Measurements from ENCODE around the gene WDR53. TPM values are rescaled to one million over a fixed set of nuclear protein-coding genes. Genes with fewer than 3 reads are reported as not detected.

Gene WDR53
- total RNA-seq, 2 experiments from 2014 or later = 10.8 to 16.5 TPM

- peak overlapping the region; percentile 96 for H2AFZ ChIP-seq (ENCODE audit: low read length)
- POLR2A ChIA-PET = interaction anchor here (1.2 to 1.9 kb wide), 5 partner anchors 13 to 85 kb away, joined by 3 to 9 read pairs (median 3); no protein-coding TSS in a partner anchor
These were observed 41.0 kb upstream of the WDR53 start for GRCh38 chr3:196609343-196609775.

GRCh38 chr3:196608693-196609092, 40.3 kb upstream of the WDR53 start:
- peaks cover 19% of the 10 kb centered on the region for H3K4me1 ChIP-seq (ENCODE audit: insufficient read depth, low read length, poor library complexity, severe bottlenecking)
- H3K9me3 ChIP-seq (ENCODE audit: low read length) = no peaks in the 10 kb centered on the region
- H3K36me3 ChIP-seq (ENCODE audit: insufficient read depth, low read length) = no peaks in the 10 kb centered on the region
- no peak overlapping the region for H3K27ac ChIP-seq (ENCODE audit: low read depth, low read length, poor library complexity, severe bottlenecking)
- ChIA-PET POLR2A (interaction anchor here (1.2 to 1.9 kb wide), 5 partner anchors 23 to 94 kb away, joined by 3 to 9 read pairs (median 3); no protein-coding TSS in a partner anchor), CTCF (ENCODE audit: unreplicated experiment) (interaction anchor here (1.7 kb wide), 1 partner anchor 77 kb away, joined by 13 read pairs; no protein-coding TSS in a partner anchor)
- H3K4me3 ChIP-seq (ENCODE audit: low read depth, low read length, poor library complexity, severe bottlenecking) = no peak overlapping the region
- no TSS peak for BruUV-seq (replicated peaks)
- no peak overlapping the region; the same call in 1 of the 2 replicates for H2AFZ ChIP-seq (ENCODE audit: low read length)
- no peaks in the 10 kb centered on the region for H4K20me1 ChIP-seq (ENCODE audit: insufficient read depth, low read length)
- no peak overlapping the region for H3K4me2 ChIP-seq (ENCODE audit: low read length)
- TF ChIP-seq EZH2phosphoT487 (IDR thresholded peaks at IDR 0.05; ENCODE audit: borderline replicate concordance, low read depth, low read length) = no peak
- TF ChIP-seq CTCF (conservative IDR thresholded peaks at IDR 0.05; ENCODE audit: low read length) = no peak
- intact Hi-C loops (cut with micrococcal nuclease; ENCODE audit: unreplicated experiment) = loop anchor here (1.0 to 10.0 kb wide), 5 partner anchors 24 to 361 kb away; partner anchors contain the start of gene NCBP2
- H3K79me2 ChIP-seq (ENCODE audit: insufficient read depth, low read depth, low read length) = no peaks in the 10 kb centered on the region
- H3K9me2 ChIP-seq (ENCODE audit: insufficient read depth, low read length) = no peaks in the 10 kb centered on the region
- DNase-seq (ENCODE audit: low spot score) = no peak

More at GRCh38 chr3:196609343-196609775, 41.0 kb upstream of the WDR53 start:
- no peaks in the 10 kb centered on the region for H3K36me3 ChIP-seq (ENCODE audit: insufficient read depth, low read length)
- no peaks in the 10 kb centered on the region for H3K9me3 ChIP-seq (ENCODE audit: low read length)
- intact Hi-C loops (cut with micrococcal nuclease; ENCODE audit: unreplicated experiment) = loop anchor here (1.0 to 10.0 kb wide), 5 partner anchors 23 to 360 kb away; partner anchors contain the start of gene NCBP2
- DNase-seq (ENCODE audit: low spot score) = peak; percentile 92
- no TSS peak for BruUV-seq (replicated peaks)
- TF ChIP-seq EZH2phosphoT487 (IDR thresholded peaks at IDR 0.05; ENCODE audit: borderline replicate concordance, low read depth, low read length) (no peak), CTCF (conservative IDR thresholded peaks at IDR 0.05; ENCODE audit: low read length) (peak; percentile 100)
- CTCF ChIA-PET (ENCODE audit: unreplicated experiment) = interaction anchor here (0.7 to 1.7 kb wide), 4 partner anchors 23 to 77 kb away, joined by 3 to 13 read pairs (median 5); no protein-coding TSS in a partner anchor
- no peak overlapping the region for H3K4me3 ChIP-seq (ENCODE audit: low read depth, low read length, poor library complexity, severe bottlenecking)
- H3K27ac ChIP-seq (ENCODE audit: low read depth, low read length, poor library complexity, severe bottlenecking) = no peak overlapping the region
- H3K79me2 ChIP-seq (ENCODE audit: insufficient read depth, low read depth, low read length) = no peaks in the 10 kb centered on the region
- peak overlapping the region; percentile 51 for H3K4me2 ChIP-seq (ENCODE audit: low read length)
- H3K9me2 ChIP-seq (ENCODE audit: insufficient read depth, low read length) = no peaks in the 10 kb centered on the region
- no peaks in the 10 kb centered on the region for H4K20me1 ChIP-seq (ENCODE audit: insufficient read depth, low read length)
- H3K4me1 ChIP-seq (ENCODE audit: insufficient read depth, low read length, poor library complexity, severe bottlenecking) = peaks cover 12% of the 10 kb centered on the region

GRCh38 chr3:196604548-196604947, 36.2 kb upstream of the WDR53 start:
- Histone ChIP-seq H4K20me1 (ENCODE audit: insufficient read depth, low read length) (no peaks in the 10 kb centered on the region), H3K36me3 (ENCODE audit: insufficient read depth, low read length) (no peaks in the 10 kb centered on the region), H3K9me2 (ENCODE audit: insufficient read depth, low read length) (no peaks in the 10 kb centered on the region), H3K4me2 (ENCODE audit: low read length) (peak overlapping the region; percentile 43), H3K4me1 (ENCODE audit: insufficient read depth, low read length, poor library complexity, severe bottlenecking) (peaks cover 17% of the 10 kb centered on the region), H3K9me3 (ENCODE audit: low read length) (no peaks in the 10 kb centered on the region), H3K4me3 (ENCODE audit: low read depth, low read length, poor library complexity, severe bottlenecking) (no peak overlapping the region), H3K79me2 (ENCODE audit: insufficient read depth, low read depth, low read length) (no peaks in the 10 kb centered on the region), H3K27ac (ENCODE audit: low read depth, low read length, poor library complexity, severe bottlenecking) (no peak overlapping the region), H2AFZ (ENCODE audit: low read length) (peak overlapping the region; percentile 14; the same call in 1 of the 2 replicates)
- CTCF ChIA-PET (ENCODE audit: unreplicated experiment) = no interaction called here
- POLR2A ChIA-PET = interaction anchor here (0.6 to 1.1 kb wide), 3 partner anchors 87 to 186 kb away, joined by 4 read pairs; partner anchors contain the start of gene PAK2
- TF ChIP-seq CTCF (conservative IDR thresholded peaks at IDR 0.05; ENCODE audit: low read length) = peak; percentile 55
- TF ChIP-seq EZH2phosphoT487 (IDR thresholded peaks at IDR 0.05; ENCODE audit: borderline replicate concordance, low read depth, low read length) = no peak
- DNase-seq (ENCODE audit: low spot score) = peak; percentile 73
- intact Hi-C loops (cut with micrococcal nuclease; ENCODE audit: unreplicated experiment) = loop anchor here (1.0 to 10.0 kb wide), 2 partner anchors 81 to 230 kb away; no protein-coding TSS in a partner anchor
- no TSS peak for BruUV-seq (replicated peaks)

Data from OCI-LY7 (cell line).